ENCODE measurements around the gene RBMXL2. TPM values are rescaled to one million over a fixed set of nuclear protein-coding genes. Genes with fewer than 3 reads are reported as not detected.

The RBMXL2 gene
- total RNA-seq, 1 donor from 2014 or later: 0.09 TPM

- intact Hi-C loops (cut with micrococcal nuclease): no loop called here
- DNase-seq (ENCODE audit: low spot score): no peak
Observed at GRCh38 chr11:7089328-7090251, 792 bp downstream of the RBMXL2 start.

GRCh38 chr11:7098235-7098832 lies 9.5 kb downstream of the RBMXL2 start:
- H3K27ac Mint-ChIP-seq: no peak overlapping the region
- H3K27me3 Mint-ChIP-seq (ENCODE audit: low read depth): peaks cover 7% of the 10 kb centered on the region
- H3K36me3 Mint-ChIP-seq (ENCODE audit: low read depth): no peaks in the 10 kb centered on the region
- intact Hi-C loops (cut with micrococcal nuclease): loop anchor here (1.0 to 5.0 kb wide), 4 partner anchors 179 to 889 kb away; partner anchors contain the start of gene EIF3F
- DNase-seq (ENCODE audit: low spot score): no peak
- H3K9me3 Mint-ChIP-seq: no peaks in the 10 kb centered on the region
- H3K4me3 Mint-ChIP-seq (ENCODE audit: low read depth): no peak overlapping the region
- H3K4me1 Mint-ChIP-seq (ENCODE audit: low read depth): peaks cover 2% of the 10 kb centered on the region

More at GRCh38 chr11:7089328-7090251, 792 bp downstream of the RBMXL2 start:
- peaks cover 3% of the 10 kb centered on the region for H3K27me3 Mint-ChIP-seq (ENCODE audit: low read depth)
- H3K4me1 Mint-ChIP-seq (ENCODE audit: low read depth): no peaks in the 10 kb centered on the region
- no peaks in the 10 kb centered on the region for H3K36me3 Mint-ChIP-seq (ENCODE audit: low read depth)
- no peak overlapping the region for H3K4me3 Mint-ChIP-seq (ENCODE audit: low read depth)
- no peak overlapping the region for H3K27ac Mint-ChIP-seq
- H3K9me3 Mint-ChIP-seq: no peaks in the 10 kb centered on the region

- Mint-ChIP-seq H3K4me3 (ENCODE audit: low read depth) (no peak overlapping the region), H3K27ac (no peak overlapping the region), H3K4me1 (ENCODE audit: low read depth) (no peaks in the 10 kb centered on the region), H3K27me3 (ENCODE audit: low read depth) (peaks cover 1% of the 10 kb centered on the region), H3K36me3 (ENCODE audit: low read depth) (no peaks in the 10 kb centered on the region), H3K9me3 (no peaks in the 10 kb centered on the region)
- DNase-seq (ENCODE audit: low spot score): no peak
- intact Hi-C loops (cut with micrococcal nuclease): no loop called here
Observed at GRCh38 chr11:7115780-7116179, 27.0 kb downstream of the RBMXL2 start.

- no peaks in the 10 kb centered on the region for H3K36me3 Mint-ChIP-seq (ENCODE audit: low read depth)
- H3K4me3 Mint-ChIP-seq (ENCODE audit: low read depth): no peak overlapping the region
- no peak overlapping the region for H3K27ac Mint-ChIP-seq
- peaks cover 5% of the 10 kb centered on the region for H3K27me3 Mint-ChIP-seq (ENCODE audit: low read depth)
- H3K9me3 Mint-ChIP-seq: no peaks in the 10 kb centered on the region
- H3K4me1 Mint-ChIP-seq (ENCODE audit: low read depth): no peaks in the 10 kb centered on the region
- intact Hi-C loops (cut with micrococcal nuclease): no loop called here
- DNase-seq (ENCODE audit: low spot score): no peak
Observed at GRCh38 chr11:7116370-7116769, 27.6 kb downstream of the RBMXL2 start.

- Mint-ChIP-seq H3K27me3 (ENCODE audit: low read depth) (no peaks in the 10 kb centered on the region), H3K9me3 (no peaks in the 10 kb centered on the region), H3K27ac (no peak overlapping the region), H3K36me3 (ENCODE audit: low read depth) (no peaks in the 10 kb centered on the region), H3K4me1 (ENCODE audit: low read depth) (no peaks in the 10 kb centered on the region), H3K4me3 (ENCODE audit: low read depth) (no peak overlapping the region)
- intact Hi-C loops (cut with micrococcal nuclease): no loop called here
- no peak for DNase-seq (ENCODE audit: low spot score)
Observed at GRCh38 chr11:7138051-7138450, 49.3 kb downstream of the RBMXL2 start.

Other genes starting within 250 kb of the RBMXL2 start
- not detected in 2 replicates for gene OR10A5, start 243.3 kb upstream of the RBMXL2 start, total RNA-seq
- 0.02 TPM in 1 of 2 replicates, not detected in the other for gene OR10A2, start 225.9 kb upstream of the RBMXL2 start, total RNA-seq
- not detected in 2 replicates for gene OR10A4, start 212.4 kb upstream of the RBMXL2 start, total RNA-seq
- gene OR2D2, start 196.5 kb upstream of the RBMXL2 start, total RNA-seq: 0.94 and 1.4 TPM in 2 replicates
- gene OR2D3, start 168.0 kb upstream of the RBMXL2 start, total RNA-seq: not detected in 2 replicates
- 5.1 and 6.7 TPM in 2 replicates for gene ZNF215, start 162.6 kb upstream of the RBMXL2 start, total RNA-seq
- gene ZNF214, start 68.7 kb upstream of the RBMXL2 start, total RNA-seq: not detected in 2 replicates
- 0.28 and 0.39 TPM in 2 replicates for gene NLRP14, start 68.5 kb upstream of the RBMXL2 start, total RNA-seq
- not detected in 2 replicates for gene SYT9, start 162.9 kb downstream of the RBMXL2 start, total RNA-seq